GM12878 (cell line): ENCODE results near the gene RRBP1. TPM values are rescaled to one million over a fixed set of nuclear protein-coding genes. Genes with fewer than 3 reads are reported as not detected.
"Not testable (repeated sequence)": the region's sequence is repeated elsewhere in the genome, so short reads cannot be mapped to it uniquely, and the experiment has no call there.

Experiments
- ATAC-seq: fragments of 200-7000 bp; cut with Tn5 transposase; 3 replicates; pipeline ENCODE4 v1.9.1; 2020; ENCODE audit warnings: mild to moderate bottlenecking, moderate library complexity
- BruUV-seq: library from RNA; stranded (reverse); fragments of 400-500 nt; replicated peaks from 2 replicates; lab custom pipeline; 2021; lab: Mats Ljungman, UMichigan
- CTCF ChIA-PET: fragments of 300-600 bp; sonication (Branson Sonifier 250); formaldehyde crosslinking; extraction: SDS; loops from one replicate; lab custom pipeline; 2021; ENCODE audit warnings: inconsistent platforms; lab: Yijun Ruan, JAX
- POLR2A ChIA-PET: fragments of 350-600 bp; formaldehyde crosslinking; extraction: SDS; loops from one replicate; lab custom pipeline; 2021; ENCODE audit warnings: inconsistent platforms; lab: Charles Lee
- RAD21 ChIA-PET: fragments of 300-600 bp; sonication (Branson Sonifier 250); formaldehyde crosslinking; loops from one replicate; lab custom pipeline; 2023; ENCODE audit warnings: antibody characterized with exemption; ENCODE audit not compliant: unreplicated experiment; lab: Charles Lee
- SMC1A ChIA-PET: fragments of 300-600 bp; sonication (Branson Sonifier 250); formaldehyde crosslinking; loops from one replicate; lab custom pipeline; 2023; ENCODE audit not compliant: unreplicated experiment, uncharacterized antibody; lab: Charles Lee
- DNase-seq: peaks from one replicate; pipeline ENCODE4 v3.0.0-alpha.2; 2011; ENCODE audit warnings: low read depth, low spot score
- FAIRE-seq: peaks from 3 replicates; lab custom pipeline; 2011; peaks lifted over from hg19 to GRCh38; lab: Jason Lieb, UNC
- H2AFZ ChIP-seq: 2 replicates; pipeline ENCODE4 v1.6.0; 2011; ENCODE audit warnings: low read depth, low read length, control low read depth; ENCODE audit not compliant: control insufficient read depth
- H3K27ac ChIP-seq: 2 replicates; pipeline ENCODE4 v1.5.1; 2011; ENCODE audit warnings: control low read depth; ENCODE audit not compliant: control insufficient read depth, insufficient read depth
- H3K27me3 ChIP-seq, 2 experiments: replicated peaks in 1 of 2; 2 replicates each; pipeline versions ENCODE4 v1.6.0 to v1.6.1; 2011; ENCODE audit warnings: low read length in 1 of 2; ENCODE audit not compliant: control insufficient read depth in 2 of 2, insufficient read depth in 2 of 2
- H3K36me3 ChIP-seq, 2 experiments: 2 replicates each; pipeline ENCODE4 v1.5.1; 2011; ENCODE audit warnings: low read length in 1 of 2; ENCODE audit not compliant: control insufficient read depth in 2 of 2, insufficient read depth in 2 of 2
- H3K4me1 ChIP-seq: 2 replicates; pipeline ENCODE4 v1.6.1; 2011; ENCODE audit warnings: mild to moderate bottlenecking, low read length, moderate library complexity, mixed read lengths; ENCODE audit not compliant: control insufficient read depth, insufficient read depth
- H3K4me2 ChIP-seq: 2 replicates; pipeline ENCODE4 v1.6.0; 2011; ENCODE audit warnings: control low read depth; ENCODE audit not compliant: control insufficient read depth, insufficient read depth
- H3K4me3 ChIP-seq: fragments of 200-600 bp; sonication (generic); 2 replicates; pipeline ENCODE4 v1.5.1; 2016
- H3K79me2 ChIP-seq: 2 replicates; pipeline ENCODE4 v1.6.0; 2011; ENCODE audit warnings: low read length; ENCODE audit not compliant: control insufficient read depth, insufficient read depth
- H3K9ac ChIP-seq: 2 replicates; pipeline ENCODE4 v1.8.0; 2011; ENCODE audit warnings: low read length, control low read depth, mixed read lengths; ENCODE audit not compliant: control insufficient read depth, insufficient read depth
- H3K9me3 ChIP-seq: replicated peaks from 3 replicates; pipeline ENCODE4 v1.5.1; 2011; ENCODE audit warnings: mild to moderate bottlenecking, low read length; ENCODE audit not compliant: control insufficient read depth, insufficient read depth
- H4K20me1 ChIP-seq: 2 replicates; pipeline ENCODE4 v1.6.0; 2011; ENCODE audit not compliant: control insufficient read depth, insufficient read depth
- ASH2L ChIP-seq: fragments of 300-600, 200-600 bp; sonication (generic); IDR thresholded peaks from 2 replicates; pipeline ENCODE4 v1.6.1; 2017; ENCODE audit warnings: low read depth, mild to moderate bottlenecking, borderline replicate concordance
- CTCF ChIP-seq, 3 experiments: IDR thresholded peaks in 2 of 3; conservative IDR thresholded peaks in 1 of 3; 2 replicates each; pipeline ENCODE4 v1.5.1; 2011; ENCODE audit warnings: low read depth in 3 of 3, low read length in 3 of 3, mild to moderate bottlenecking in 3 of 3, control low read depth in 2 of 3, moderate library complexity in 2 of 3, inconsistent platforms in 1 of 3, mixed read lengths in 1 of 3; ENCODE audit not compliant: control insufficient read depth in 2 of 3, insufficient read depth in 1 of 3; ENCODE audit errors: extremely low read depth in 1 of 3
- FOS ChIP-seq: IDR thresholded peaks from 3 replicates; pipeline ENCODE4 v1.6.1; 2011; ENCODE audit warnings: borderline replicate concordance; ENCODE audit not compliant: insufficient read length; ENCODE audit errors: extremely low read depth
- NFYA ChIP-seq: IDR thresholded peaks from 2 replicates; pipeline ENCODE4 v1.6.1; 2011; ENCODE audit warnings: low read depth, mild to moderate bottlenecking, low read length, improper control_type of control experiment, borderline replicate concordance
- PBX3 ChIP-seq: IDR thresholded peaks from 2 replicates; pipeline ENCODE4 v1.6.1; 2011; ENCODE audit warnings: mild to moderate bottlenecking, low read depth, low read length, moderate library complexity; ENCODE audit not compliant: insufficient replicate concordance
- RELB ChIP-seq: fragments of 450-650 bp; IDR thresholded peaks from 2 replicates; pipeline ENCODE4 v1.6.1; 2017; ENCODE audit warnings: low read depth, mild to moderate bottlenecking, moderate library complexity
- WGBS: methylation state at CpG from one replicate; pipeline ENCODE4 v1.1.6; 2016; ENCODE audit warnings: low lambda C conversion rate; ENCODE audit not compliant: insufficient replicate concordance, insufficient coverage; ENCODE audit errors: missing lambda C conversion rate; 5-methylcytosine and 5-hydroxymethylcytosine counted together
- in situ Hi-C: fragments of 300-500 bp; cut with MboI; formaldehyde crosslinking; loops from 9 replicates; pipeline ENCODE4 v1.14.3; 2018; ENCODE audit warnings: mixed read lengths
- intact Hi-C: fragments of 100-400 bp; cut with micrococcal nuclease; formaldehyde crosslinking; loops from one replicate; pipeline ENCODE4 v1.14.2; 2022; ENCODE audit not compliant: unreplicated experiment
- polyA plus RNA-seq, 11 experiments: library from polyadenylated mRNA; depleted of rRNA in 4 of 11; unstranded in 6 of 11; stranded (reverse) in 5 of 11; fragments of >200 nt; fragmentation: Nextera tagmentation in 4 of 11; fragmentation: Illumina TruSeq in 1 of 11; extraction: Ambion mirVana in 4 of 11; extraction: Trizol in 1 of 11; gene quantifications; 1 replicate in 1 of 11; 2 replicates in 10 of 11; pipeline versions ENCODE4 v1.2.1 to v1.2.3, GENCODE V29; 2011 to 2016; ENCODE audit warnings: inconsistent platforms in 2 of 11, missing spikeins in 2 of 11, low read depth in 1 of 11
- total RNA-seq, 4 experiments: library from RNA; depleted of rRNA in 3 of 4; stranded (reverse); fragments of >200 nt in 3 of 4; fragmentation: Illumina TruSeq in 1 of 4; extraction: Trizol in 1 of 4; gene quantifications; 2 replicates each; pipeline versions ENCODE4 v1.2.1 to v1.2.3, GENCODE V29; 2013 to 2021

RRBP1 gene
- total and polyA plus RNA-seq, 10 of the 15 experiments (the other 5 are each of a cell fraction or from before 2014, with no cell fraction given), result 1.2 to 57.4 (median 24.6) TPM

- H3K4me1 ChIP-seq, CTCF ChIA-PET, DNase-seq, H2AFZ ChIP-seq, H3K4me2 ChIP-seq, H4K20me1 ChIP-seq, H3K27ac ChIP-seq, SMC1A ChIA-PET, POLR2A ChIA-PET, H3K27me3 ChIP-seq, H3K4me3 ChIP-seq, RAD21 ChIA-PET, H3K36me3 ChIP-seq, H3K9ac ChIP-seq, H3K9me3 ChIP-seq, ATAC-seq, FAIRE-seq, in situ Hi-C loops: not testable (repeated sequence)
- peaks cover 15% of the 10 kb centered on the region for H3K79me2 ChIP-seq
- 87% methylated on average over 7 of the region's 7 CpGs for WGBS
- BruUV-seq, result TSS peak; percentile 82
- intact Hi-C loops, result loop anchor here (10.0 kb wide), 1 partner anchor 235 kb away; no protein-coding TSS in a partner anchor
These were observed 22.7 kb downstream of the RRBP1 start for GRCh38 chr20:17659344-17659743.

- TF ChIP-seq NFYA (no peak), FOS (no peak), PBX3 (no peak), ASH2L (no peak), CTCF (IDR thresholded peaks at IDR 0.05 in 2 of 3, conservative IDR thresholded peaks at IDR 0.05 in 1 of 3; ENCODE audit: control insufficient read depth in 2 of 3, extremely low read depth in 1 of 3, insufficient read depth in 1 of 3, low read depth in 3 of 3, low read length in 3 of 3) (no peak), RELB (no peak)
These were observed 23.4 kb downstream of the RRBP1 start for GRCh38 chr20:17658648-17658993.

More at GRCh38 chr20:17658648-17658993, 23.4 kb downstream of the RRBP1 start:
- in situ Hi-C loops (no loop called here), intact Hi-C loops (loop anchor here (10.0 kb wide), 1 partner anchor 236 kb away; no protein-coding TSS in a partner anchor)
- no TSS peak for BruUV-seq
- Histone ChIP-seq H3K79me2 (peaks cover 8% of the 10 kb centered on the region), H3K9me3 (no peaks in the 10 kb centered on the region; the same call in 1 of the 3 replicates), H3K27me3 (no peaks in the 10 kb centered on the region), H3K4me1 (peaks cover under 1% of the 10 kb centered on the region), H2AFZ (no peak overlapping the region), H3K9ac (no peak overlapping the region), H3K4me2 (no peak overlapping the region), H4K20me1 (0 out of 2 replicates have a peak, but pooled peaks cover 2% of the 10 kb centered on the region), H3K4me3 (no peak overlapping the region), H3K27ac (no peak overlapping the region), H3K36me3 (peaks cover 2% of the 10 kb centered on the region in 2 experiments; a peak in 2 of 4 replicates)
- SMC1A ChIA-PET, result no interaction called here
- DNase-seq (no peak), FAIRE-seq (no peak), ATAC-seq (no peak)
- 96% methylated on average over 2 of the region's 2 CpGs for WGBS
- RAD21 ChIA-PET, result no interaction called here
- CTCF ChIA-PET, result no interaction called here
- POLR2A ChIA-PET, result no interaction called here
